ENCODE results near the gene PAN2.

DNA sequence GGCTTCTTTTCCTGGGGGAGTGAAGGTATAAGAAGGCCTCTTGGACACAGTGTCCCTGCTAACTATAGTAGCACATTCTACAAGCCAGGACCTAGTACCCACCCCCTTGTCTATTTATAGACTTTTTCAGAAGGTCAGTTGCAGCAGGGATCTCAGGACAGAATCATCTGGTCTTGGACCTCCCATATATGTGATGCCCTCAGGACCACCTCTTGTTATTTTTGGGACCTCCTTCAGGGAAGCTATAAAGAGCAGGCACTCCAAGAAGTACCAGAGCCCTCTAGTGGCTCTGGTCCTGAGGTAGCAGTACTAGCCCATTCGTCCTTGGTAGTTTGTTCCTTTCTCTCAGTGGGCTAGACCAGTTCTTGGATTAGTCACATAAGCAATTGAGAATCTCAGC, 62.8 kb downstream of the PAN2 start:
- TF ChIP-seq EGR1 (IDR thresholded peaks at IDR 0.05) (no peak), TCF12 (IDR thresholded peaks at IDR 0.05; ENCODE audit: low read depth) (no peak), ZBTB7A (IDR thresholded peaks at IDR 0.05; ENCODE audit: low read depth) (no peak)
- TF ChIP-seq, protein P1, sequence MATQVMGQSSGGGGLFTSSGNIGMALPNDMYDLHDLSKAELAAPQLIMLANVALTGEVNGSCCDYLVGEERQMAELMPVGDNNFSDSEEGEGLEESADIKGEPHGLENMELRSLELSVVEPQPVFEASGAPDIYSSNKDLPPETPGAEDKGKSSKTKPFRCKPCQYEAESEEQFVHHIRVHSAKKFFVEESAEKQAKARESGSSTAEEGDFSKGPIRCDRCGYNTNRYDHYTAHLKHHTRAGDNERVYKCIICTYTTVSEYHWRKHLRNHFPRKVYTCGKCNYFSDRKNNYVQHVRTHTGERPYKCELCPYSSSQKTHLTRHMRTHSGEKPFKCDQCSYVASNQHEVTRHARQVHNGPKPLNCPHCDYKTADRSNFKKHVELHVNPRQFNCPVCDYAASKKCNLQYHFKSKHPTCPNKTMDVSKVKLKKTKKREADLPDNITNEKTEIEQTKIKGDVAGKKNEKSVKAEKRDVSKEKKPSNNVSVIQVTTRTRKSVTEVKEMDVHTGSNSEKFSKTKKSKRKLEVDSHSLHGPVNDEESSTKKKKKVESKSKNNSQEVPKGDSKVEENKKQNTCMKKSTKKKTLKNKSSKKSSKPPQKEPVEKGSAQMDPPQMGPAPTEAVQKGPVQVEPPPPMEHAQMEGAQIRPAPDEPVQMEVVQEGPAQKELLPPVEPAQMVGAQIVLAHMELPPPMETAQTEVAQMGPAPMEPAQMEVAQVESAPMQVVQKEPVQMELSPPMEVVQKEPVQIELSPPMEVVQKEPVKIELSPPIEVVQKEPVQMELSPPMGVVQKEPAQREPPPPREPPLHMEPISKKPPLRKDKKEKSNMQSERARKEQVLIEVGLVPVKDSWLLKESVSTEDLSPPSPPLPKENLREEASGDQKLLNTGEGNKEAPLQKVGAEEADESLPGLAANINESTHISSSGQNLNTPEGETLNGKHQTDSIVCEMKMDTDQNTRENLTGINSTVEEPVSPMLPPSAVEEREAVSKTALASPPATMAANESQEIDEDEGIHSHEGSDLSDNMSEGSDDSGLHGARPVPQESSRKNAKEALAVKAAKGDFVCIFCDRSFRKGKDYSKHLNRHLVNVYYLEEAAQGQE (IDR thresholded peaks at IDR 0.05; ENCODE audit: low read depth) = no peak

Measured in Ishikawa (cell line).